GM12878 (cell line): ENCODE data around the gene SLC35A2. TPM values are rescaled to one million over a fixed set of nuclear protein-coding genes. Genes with fewer than 3 reads are reported as not detected.

Source experiments
- ATAC-seq: fragments of 200-7000 bp; cut with Tn5 transposase; 3 replicates; pipeline ENCODE4 v1.9.1; 2020; ENCODE audit warnings: mild to moderate bottlenecking, moderate library complexity
- BruUV-seq: library from RNA; stranded (reverse); fragments of 400-500 nt; replicated peaks from 2 replicates; lab custom pipeline; 2021; lab: Mats Ljungman, UMichigan
- CTCF ChIA-PET: fragments of 300-600 bp; sonication (Branson Sonifier 250); formaldehyde crosslinking; extraction: SDS; loops from one replicate; lab custom pipeline; 2021; ENCODE audit warnings: inconsistent platforms; lab: Yijun Ruan, JAX
- POLR2A ChIA-PET: fragments of 350-600 bp; formaldehyde crosslinking; extraction: SDS; loops from one replicate; lab custom pipeline; 2021; ENCODE audit warnings: inconsistent platforms; lab: Charles Lee
- RAD21 ChIA-PET: fragments of 300-600 bp; sonication (Branson Sonifier 250); formaldehyde crosslinking; loops from one replicate; lab custom pipeline; 2023; ENCODE audit warnings: antibody characterized with exemption; ENCODE audit not compliant: unreplicated experiment; lab: Charles Lee
- SMC1A ChIA-PET: fragments of 300-600 bp; sonication (Branson Sonifier 250); formaldehyde crosslinking; loops from one replicate; lab custom pipeline; 2023; ENCODE audit not compliant: unreplicated experiment, uncharacterized antibody; lab: Charles Lee
- DNase-seq: peaks from one replicate; pipeline ENCODE4 v3.0.0-alpha.2; 2011; ENCODE audit warnings: low read depth, low spot score
- FAIRE-seq: peaks from 3 replicates; lab custom pipeline; 2011; peaks lifted over from hg19 to GRCh38; lab: Jason Lieb, UNC
- H2AFZ ChIP-seq: 2 replicates; pipeline ENCODE4 v1.6.0; 2011; ENCODE audit warnings: low read depth, low read length, control low read depth; ENCODE audit not compliant: control insufficient read depth
- H3K27ac ChIP-seq: 2 replicates; pipeline ENCODE4 v1.5.1; 2011; ENCODE audit warnings: control low read depth; ENCODE audit not compliant: control insufficient read depth, insufficient read depth
- H3K27me3 ChIP-seq, 2 experiments: replicated peaks in 1 of 2; 2 replicates each; pipeline versions ENCODE4 v1.6.0 to v1.6.1; 2011; ENCODE audit warnings: low read length in 1 of 2; ENCODE audit not compliant: control insufficient read depth in 2 of 2, insufficient read depth in 2 of 2
- H3K36me3 ChIP-seq, 2 experiments: 2 replicates each; pipeline ENCODE4 v1.5.1; 2011; ENCODE audit warnings: low read length in 1 of 2; ENCODE audit not compliant: control insufficient read depth in 2 of 2, insufficient read depth in 2 of 2
- H3K4me1 ChIP-seq: 2 replicates; pipeline ENCODE4 v1.6.1; 2011; ENCODE audit warnings: mild to moderate bottlenecking, low read length, moderate library complexity, mixed read lengths; ENCODE audit not compliant: control insufficient read depth, insufficient read depth
- H3K4me2 ChIP-seq: 2 replicates; pipeline ENCODE4 v1.6.0; 2011; ENCODE audit warnings: control low read depth; ENCODE audit not compliant: control insufficient read depth, insufficient read depth
- H3K4me3 ChIP-seq: fragments of 200-600 bp; sonication (generic); 2 replicates; pipeline ENCODE4 v1.5.1; 2016
- H3K79me2 ChIP-seq: 2 replicates; pipeline ENCODE4 v1.6.0; 2011; ENCODE audit warnings: low read length; ENCODE audit not compliant: control insufficient read depth, insufficient read depth
- H3K9ac ChIP-seq: 2 replicates; pipeline ENCODE4 v1.8.0; 2011; ENCODE audit warnings: low read length, control low read depth, mixed read lengths; ENCODE audit not compliant: control insufficient read depth, insufficient read depth
- H3K9me3 ChIP-seq: replicated peaks from 3 replicates; pipeline ENCODE4 v1.5.1; 2011; ENCODE audit warnings: mild to moderate bottlenecking, low read length; ENCODE audit not compliant: control insufficient read depth, insufficient read depth
- H4K20me1 ChIP-seq: 2 replicates; pipeline ENCODE4 v1.6.0; 2011; ENCODE audit not compliant: control insufficient read depth, insufficient read depth
- ATF3 ChIP-seq: IDR thresholded peaks from 2 replicates; pipeline ENCODE4 v1.6.1; 2011; ENCODE audit warnings: low read depth, mild to moderate bottlenecking, low read length, moderate library complexity, borderline replicate concordance; ENCODE audit errors: extremely low read depth
- CBFB ChIP-seq: IDR thresholded peaks from 2 replicates; pipeline ENCODE4 v1.6.1; 2016; ENCODE audit warnings: antibody characterized with exemption, low read depth
- CBX3 ChIP-seq: fragments of 200-600 bp; sonication (generic); IDR thresholded peaks from 2 replicates; pipeline ENCODE4 v1.6.1; 2016; ENCODE audit warnings: low read depth, borderline replicate concordance
- NFXL1 ChIP-seq: fragments of 450-650 bp; IDR thresholded peaks from 2 replicates; pipeline ENCODE4 v1.6.1; 2017; ENCODE audit warnings: antibody characterized with exemption, mild to moderate bottlenecking, borderline replicate concordance
- NFYB ChIP-seq: IDR thresholded peaks from 2 replicates; pipeline ENCODE4 v1.6.1; 2011; ENCODE audit warnings: low read depth, mild to moderate bottlenecking, low read length, improper control_type of control experiment, moderate library complexity; ENCODE audit not compliant: insufficient read depth
- PBX3 ChIP-seq: IDR thresholded peaks from 2 replicates; pipeline ENCODE4 v1.6.1; 2011; ENCODE audit warnings: mild to moderate bottlenecking, low read depth, low read length, moderate library complexity; ENCODE audit not compliant: insufficient replicate concordance
- SIN3A ChIP-seq: IDR thresholded peaks from 2 replicates; pipeline ENCODE4 v1.6.1; 2012; ENCODE audit warnings: low read depth, low read length, improper control_type of control experiment
- SMAD5 ChIP-seq: IDR thresholded peaks from 2 replicates; pipeline ENCODE4 v1.6.1; 2016; ENCODE audit warnings: antibody characterized with exemption, low read depth
- SREBF2 ChIP-seq: IDR thresholded peaks from 2 replicates; pipeline ENCODE4 v1.6.1; 2012; ENCODE audit warnings: mild to moderate bottlenecking, low read length
- TCF7 ChIP-seq: IDR thresholded peaks from 2 replicates; pipeline ENCODE4 v1.6.1; 2014; ENCODE audit warnings: antibody characterized with exemption, borderline replicate concordance
- ZBTB11 ChIP-seq: fragments of 450-650 bp; formaldehyde crosslinking; IDR thresholded peaks from 2 replicates; pipeline ENCODE4 v1.5.0; 2022; ENCODE audit warnings: mild to moderate bottlenecking, missing genetic modification characterization
- ZBTB33 ChIP-seq: fragments of 450-650 bp; IDR thresholded peaks from 2 replicates; pipeline ENCODE4 v1.6.1; 2017; ENCODE audit warnings: mild to moderate bottlenecking
- ZBTB40 ChIP-seq: fragments of 450-650 bp; IDR thresholded peaks from 2 replicates; pipeline ENCODE4 v1.6.1; 2016; ENCODE audit warnings: mild to moderate bottlenecking, moderate library complexity, borderline replicate concordance
- WGBS: methylation state at CpG from one replicate; pipeline ENCODE4 v1.1.6; 2016; ENCODE audit warnings: low lambda C conversion rate; ENCODE audit not compliant: insufficient replicate concordance, insufficient coverage; ENCODE audit errors: missing lambda C conversion rate; 5-methylcytosine and 5-hydroxymethylcytosine counted together
- in situ Hi-C: fragments of 300-500 bp; cut with MboI; formaldehyde crosslinking; loops from 9 replicates; pipeline ENCODE4 v1.14.3; 2018; ENCODE audit warnings: mixed read lengths
- intact Hi-C: fragments of 100-400 bp; cut with micrococcal nuclease; formaldehyde crosslinking; loops from one replicate; pipeline ENCODE4 v1.14.2; 2022; ENCODE audit not compliant: unreplicated experiment
- polyA plus RNA-seq, 11 experiments: library from polyadenylated mRNA; depleted of rRNA in 4 of 11; unstranded in 6 of 11; stranded (reverse) in 5 of 11; fragments of >200 nt; fragmentation: Nextera tagmentation in 4 of 11; fragmentation: Illumina TruSeq in 1 of 11; extraction: Ambion mirVana in 4 of 11; extraction: Trizol in 1 of 11; gene quantifications; 1 replicate in 1 of 11; 2 replicates in 10 of 11; pipeline versions ENCODE4 v1.2.1 to v1.2.3, GENCODE V29; 2011 to 2016; ENCODE audit warnings: inconsistent platforms in 2 of 11, missing spikeins in 2 of 11, low read depth in 1 of 11
- total RNA-seq, 4 experiments: library from RNA; depleted of rRNA in 3 of 4; stranded (reverse); fragments of >200 nt in 3 of 4; fragmentation: Illumina TruSeq in 1 of 4; extraction: Trizol in 1 of 4; gene quantifications; 2 replicates each; pipeline versions ENCODE4 v1.2.1 to v1.2.3, GENCODE V29; 2013 to 2021

The SLC35A2 gene
- total and polyA plus RNA-seq, 10 of the 15 experiments (the other 5 are each of a cell fraction or from before 2014, with no cell fraction given) = 2.1 to 27.4 (median 14.9) TPM

GRCh38 chrX:48908600-48908999, 2.8 kb downstream of the SLC35A2 start:
- ATAC-seq = no peak
- POLR2A ChIA-PET = no interaction called here
- 0% methylated on average over 1 of the region's 1 CpG for WGBS
- CTCF ChIA-PET = interaction anchor here (1.0 kb wide), 1 partner anchor 36 kb away, joined by 4 read pairs; no protein-coding TSS in a partner anchor
- Histone ChIP-seq H3K79me2 (peaks cover 11% of the 10 kb centered on the region), H3K27me3 (no peaks in the 10 kb centered on the region), H3K4me2 (no peak overlapping the region), H3K36me3 (peaks cover 0 to 4% of the 10 kb centered on the region in 2 experiments; a peak in 1 of 4 replicates), H4K20me1 (no peaks in the 10 kb centered on the region), H3K4me1 (no peaks in the 10 kb centered on the region), H3K9ac (no peak overlapping the region), H3K4me3 (no peak overlapping the region), H3K9me3 (no peaks in the 10 kb centered on the region; the same call in 2 of the 3 replicates), H2AFZ (no peak overlapping the region), H3K27ac (no peak overlapping the region)
- FAIRE-seq = peak; percentile 18
- no peak for DNase-seq
- in situ Hi-C loops = no loop called here
- intact Hi-C loops = no loop called here
- BruUV-seq = no TSS peak
- RAD21 ChIA-PET = no interaction called here
- SMC1A ChIA-PET = no interaction called here
- no peak for TF ChIP-seq SMAD5
- no peak for TF ChIP-seq SREBF2
- no peak for TF ChIP-seq ZBTB40
- TF ChIP-seq TCF7 = no peak
- TF ChIP-seq ZBTB33 = no peak
- TF ChIP-seq CBX3 = no peak
- no peak for TF ChIP-seq SIN3A
- TF ChIP-seq NFXL1 = no peak
- TF ChIP-seq PBX3 = no peak
- no peak for TF ChIP-seq CBFB
- TF ChIP-seq ATF3 = no peak
- no peak for TF ChIP-seq ZBTB11 (CRISPR knock-in tag)
- TF ChIP-seq NFYB = no peak
